ENCODE measurements around the gene PLSCR3. TPM values are rescaled to one million over a fixed set of nuclear protein-coding genes. Genes with fewer than 3 reads are reported as not detected.

Gene PLSCR3
- total RNA-seq, 1 experiment from 2014 or later, result 15.2 TPM

- Histone ChIP-seq H3K4me1 (ENCODE audit: insufficient read depth, low read length, poor library complexity, severe bottlenecking) (no peaks in the 10 kb centered on the region), H3K27ac (ENCODE audit: low read depth, low read length, poor library complexity, severe bottlenecking) (no peak overlapping the region), H3K36me3 (ENCODE audit: insufficient read depth, low read length, poor library complexity, severe bottlenecking) (no peaks in the 10 kb centered on the region), H3K4me3 (ENCODE audit: low read depth, low read length, poor library complexity, severe bottlenecking) (no peak overlapping the region), H3K9me3 (ENCODE audit: low read depth, low read length, poor library complexity, severe bottlenecking) (no peaks in the 10 kb centered on the region), H3K27me3 (replicated peaks; ENCODE audit: insufficient read depth, low read depth, low read length, poor library complexity) (no peaks in the 10 kb centered on the region)
- no peak for TF ChIP-seq CTCF (conservative IDR thresholded peaks at IDR 0.05; ENCODE audit: low read depth, low read length)
- TF ChIP-seq EZH2 (IDR thresholded peaks at IDR 0.05; ENCODE audit: borderline replicate concordance, low read depth, low read length, poor library complexity, severe bottlenecking), result no peak
- intact Hi-C loops (cut with micrococcal nuclease; ENCODE audit: unreplicated experiment), result no loop called here
- DNase-seq (ENCODE audit: low spot score), result no peak
- CTCF ChIA-PET, result no interaction called here
- POLR2A ChIA-PET (ENCODE audit: low non-redundant PET), result no interaction called here
- no TSS peak for BruUV-seq (replicated peaks)
Measured at GRCh38 chr17:7423679-7424078, 29.4 kb upstream of the PLSCR3 start.

DNA sequence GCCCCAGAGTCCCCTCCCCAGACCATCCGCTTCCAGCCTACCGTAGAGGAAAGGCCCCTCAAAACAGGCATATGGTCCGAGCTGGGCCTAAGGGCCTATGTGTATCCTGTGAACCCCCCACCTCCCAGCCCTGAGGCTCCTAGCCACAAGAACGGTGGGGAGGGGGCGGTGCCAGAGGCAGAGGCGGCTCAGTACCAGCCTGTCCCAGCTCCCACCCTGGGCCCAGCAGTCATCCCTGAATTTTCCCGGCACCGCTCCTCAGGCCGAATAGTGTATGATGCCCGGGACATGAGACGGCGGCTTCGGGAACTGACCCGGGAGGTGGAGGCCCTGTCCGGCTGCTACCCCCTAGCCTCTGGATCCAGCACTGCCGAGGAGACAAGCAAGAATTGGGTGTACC lies 26.9 kb upstream of the PLSCR3 start:
- Histone ChIP-seq H3K4me1 (ENCODE audit: insufficient read depth, low read length, poor library complexity, severe bottlenecking) (no peaks in the 10 kb centered on the region), H3K27me3 (replicated peaks; ENCODE audit: insufficient read depth, low read depth, low read length, poor library complexity) (no peaks in the 10 kb centered on the region), H3K9me3 (ENCODE audit: low read depth, low read length, poor library complexity, severe bottlenecking) (no peaks in the 10 kb centered on the region), H3K4me3 (ENCODE audit: low read depth, low read length, poor library complexity, severe bottlenecking) (no peak overlapping the region), H3K27ac (ENCODE audit: low read depth, low read length, poor library complexity, severe bottlenecking) (no peak overlapping the region), H3K36me3 (ENCODE audit: insufficient read depth, low read length, poor library complexity, severe bottlenecking) (no peaks in the 10 kb centered on the region)
- ChIA-PET CTCF (no interaction called here), POLR2A (ENCODE audit: low non-redundant PET) (no interaction called here)
- intact Hi-C loops (cut with micrococcal nuclease; ENCODE audit: unreplicated experiment), result no loop called here
- no peak for DNase-seq (ENCODE audit: low spot score)
- BruUV-seq (replicated peaks), result no TSS peak
- no peak for TF ChIP-seq EZH2 (IDR thresholded peaks at IDR 0.05; ENCODE audit: borderline replicate concordance, low read depth, low read length, poor library complexity, severe bottlenecking)
- no peak for TF ChIP-seq CTCF (conservative IDR thresholded peaks at IDR 0.05; ENCODE audit: low read depth, low read length)

DNA sequence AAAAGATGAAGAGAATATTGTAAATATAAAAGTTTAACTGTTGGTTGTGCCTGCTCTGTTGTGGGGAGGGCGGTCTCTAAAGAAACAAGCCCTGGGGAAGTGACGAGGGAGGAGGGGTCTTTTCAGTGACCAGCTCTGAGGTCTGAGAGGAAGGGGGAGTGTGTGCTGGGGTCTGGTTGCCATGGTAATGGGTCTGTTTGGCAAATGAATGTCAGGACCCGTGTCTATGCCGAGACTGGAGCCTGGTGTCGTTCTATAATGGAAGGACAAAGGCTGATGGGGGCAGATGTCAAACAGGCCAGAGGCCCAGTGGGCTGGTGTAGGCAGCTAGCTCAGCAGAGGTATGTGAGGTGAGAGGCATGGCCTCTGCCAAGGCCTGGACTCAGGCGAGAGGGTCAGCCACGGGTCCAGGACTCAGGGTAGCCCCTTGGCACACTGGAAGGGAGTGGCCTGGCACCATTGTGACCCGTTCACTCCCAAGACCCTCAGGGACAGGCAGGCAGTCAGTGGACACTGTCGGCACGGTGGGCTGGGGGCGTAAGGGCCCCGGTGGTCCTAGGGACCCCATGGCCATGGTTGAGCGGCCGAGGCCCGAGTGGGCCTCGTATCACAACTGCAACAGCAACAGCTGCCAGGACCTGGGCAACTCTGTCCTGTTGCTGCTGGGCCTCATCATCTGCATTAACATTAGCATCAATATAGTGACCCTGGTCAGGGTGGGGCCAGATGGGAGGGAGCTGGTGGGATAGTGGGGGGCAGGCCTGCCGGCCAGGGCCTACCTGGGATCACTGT lies 25.7 kb upstream of the PLSCR3 start, which contains the start of gene SPEM1:
Gene SPEM1, plus strand, starts transcription at position 506 of the 792 bp plus-strand sequence. Its CDS starts 61 bp downstream, at position 567.
- TF ChIP-seq EZH2 (IDR thresholded peaks at IDR 0.05; ENCODE audit: borderline replicate concordance, low read depth, low read length, poor library complexity, severe bottlenecking) (no peak), CTCF (conservative IDR thresholded peaks at IDR 0.05; ENCODE audit: low read depth, low read length) (no peak)
- intact Hi-C loops (cut with micrococcal nuclease; ENCODE audit: unreplicated experiment), result no loop called here
- BruUV-seq (replicated peaks), result no TSS peak

More for the DNA sequence above, 25.7 kb upstream of the PLSCR3 start, which contains the start of gene SPEM1:
- peaks cover 3% of the 10 kb centered on the region for H3K36me3 ChIP-seq (ENCODE audit: insufficient read depth, low read length, poor library complexity, severe bottlenecking)
- ChIA-PET CTCF (no interaction called here), POLR2A (ENCODE audit: low non-redundant PET) (no interaction called here)
- no peaks in the 10 kb centered on the region for H3K9me3 ChIP-seq (ENCODE audit: low read depth, low read length, poor library complexity, severe bottlenecking)
- H3K4me3 ChIP-seq (ENCODE audit: low read depth, low read length, poor library complexity, severe bottlenecking), result no peak within 1 kb of the TSS
- H3K27ac ChIP-seq (ENCODE audit: low read depth, low read length, poor library complexity, severe bottlenecking), result no peak within 1 kb of the TSS
- H3K4me1 ChIP-seq (ENCODE audit: insufficient read depth, low read length, poor library complexity, severe bottlenecking), result no peaks in the 10 kb centered on the region
- no peak for DNase-seq (ENCODE audit: low spot score)
- H3K27me3 ChIP-seq (replicated peaks; ENCODE audit: insufficient read depth, low read depth, low read length, poor library complexity), result no peaks in the 10 kb centered on the region

Measured in A673 (cell line).